Ovary (tissue), 9 donors: ENCODE results near the gene MTFR1L. TPM values are rescaled to one million over a fixed set of nuclear protein-coding genes. Genes with fewer than 3 reads are reported as not detected.

ENCODE experiments used
- DNase-seq, 5 donors: peaks; one replicate each; pipeline ENCODE4 v3.0.0-alpha.2; 2019 to 2020
- H3K27ac ChIP-seq, 2 donors: fragments of 200-600 bp; one replicate each; pipeline versions ENCODE4 v1.5.1 to v1.8.0; 2019 to 2022
- H3K27me3 ChIP-seq: fragments of 200-600 bp; one replicate; pipeline ENCODE4 v1.8.0; 2022
- H3K36me3 ChIP-seq: fragments of 200-600 bp; sonication (generic); one replicate; pipeline ENCODE4 v1.5.1; 2019
- H3K4me1 ChIP-seq: one replicate; pipeline ENCODE4 v1.8.1; 2013; ENCODE audit warnings: mild to moderate bottlenecking, moderate library complexity; ENCODE audit not compliant: insufficient read depth
- H3K4me3 ChIP-seq: fragments of 200-600 bp; sonication (generic); one replicate; pipeline ENCODE4 v1.5.1; 2017
- H3K9me3 ChIP-seq, 2 donors: fragments of 200-600 bp in 1 of 2; sonication (generic) in 1 of 2; one replicate each; pipeline versions ENCODE4 v1.5.1 to v1.8.1; 2013 to 2019; ENCODE audit warnings: mild to moderate bottlenecking in 1 of 2, moderate library complexity in 1 of 2
- CTCF ChIP-seq, 3 donors: fragments of 450-650 bp in 2 of 3; fragments of 200-600 bp in 1 of 3; IDR thresholded peaks; one replicate each; pipeline versions ENCODE4 v1.5.1 to v1.8.0; 2016 to 2022; ENCODE audit warnings: antibody characterized with exemption in 3 of 3, mild to moderate bottlenecking in 1 of 3
- EP300 ChIP-seq: sonication (generic); formaldehyde crosslinking; IDR thresholded peaks from one replicate; pipeline ENCODE4 v1.6.1; 2017; ENCODE audit warnings: antibody characterized with exemption
- POLR2A ChIP-seq: fragments of 450-650 bp; IDR thresholded peaks from one replicate; pipeline ENCODE4 v1.6.1; 2017; ENCODE audit warnings: antibody characterized with exemption, mild to moderate bottlenecking, moderate library complexity
- WGBS, 3 donors: extraction: QIAGEN DNeasy Blood & Tissue Kit in 1 of 3; methylation state at CpG; one replicate each; pipeline versions ENCODE4 v1.1.5 to v1.1.7; 2013 to 2017; 5-methylcytosine and 5-hydroxymethylcytosine counted together
- intact Hi-C, 4 donors: fragments of 100-400 bp; cut with DNase I; formaldehyde crosslinking; loops; one replicate each; pipeline versions ENCODE4 v1.11.0 to v1.15.1; 2022 to 2023
- polyA plus RNA-seq, 2 donors: library from polyadenylated mRNA; stranded (reverse); fragments of 200-250 nt in 1 of 2; fragments of 350-450 nt in 1 of 2; fragmentation: Illumina TruSeq in 1 of 2; extraction: RNeasy Lipid Tissue Mini Kit (QIAGEN cat#74804) in 1 of 2; gene quantifications; one replicate each; pipeline ENCODE4 v1.2.3, GENCODE V29; 2013 to 2014
- total RNA-seq, 7 donors: library from RNA; depleted of rRNA in 2 of 7; stranded (reverse); fragments of >200 nt in 2 of 7; fragmentation: NEBNext Ultra II Directional in 3 of 7; extraction: Animal tissue kit (Norgen Biotek cat#: 25700) in 3 of 7; gene quantifications; one replicate each; pipeline versions ENCODE4 v1.1.0 to v1.2.4, GENCODE V29; 2016 to 2023
- donor health status: DM: no; HTN: no; CAD: no; lungs with moderate emphysema.
- donor health status: DM: no; HTN: no; CAD: no.
- donor health status: Bipolar disorder and iron deficiency.
- donor health status: DM: yes; HTN: yes; CAD: no.
- donor health status: DM: no; HTN: no; CAD: no.
- donor health status: DM: yes; HTN: yes; CAD: no.

Gene MTFR1L
- total and polyA plus RNA-seq, 9 donors, result 55.5 to 113 (median 97.1) TPM

DNA sequence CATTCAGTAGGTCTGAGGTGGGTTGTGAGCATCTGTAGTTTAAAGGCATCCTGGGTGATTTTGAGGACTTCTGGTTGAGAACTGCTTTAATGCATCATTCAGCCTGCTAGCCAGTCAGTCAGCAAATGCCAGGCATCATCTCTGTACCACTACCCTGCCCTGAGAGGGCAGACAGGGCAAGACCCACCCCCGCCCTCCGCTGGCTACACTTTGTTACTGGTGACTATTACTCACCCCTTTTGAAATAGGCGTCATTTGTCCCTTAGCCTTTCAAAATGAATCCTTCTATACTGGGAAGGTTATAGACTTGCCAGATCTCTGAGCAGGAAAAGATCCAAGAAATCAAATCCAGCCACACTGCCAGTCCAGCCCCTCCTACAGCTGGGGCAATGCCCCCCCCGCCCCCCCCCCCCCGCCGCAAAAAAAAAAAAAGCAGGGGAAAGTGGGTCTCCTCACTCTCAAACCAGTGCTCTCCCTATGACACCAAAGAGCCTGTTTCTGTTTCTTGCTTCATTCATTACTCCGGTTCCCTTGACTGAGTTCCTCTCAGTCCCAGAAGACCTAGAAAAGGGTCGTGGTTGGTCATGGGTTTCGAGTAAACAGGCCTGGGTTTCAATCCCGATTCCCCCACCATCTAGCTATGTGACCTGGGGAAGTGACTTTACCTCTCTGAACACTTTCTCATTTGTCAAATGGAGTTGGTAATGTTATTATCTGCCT, 15.3 kb upstream of the MTFR1L start:
- Histone ChIP-seq H3K4me3 (no peak overlapping the region), H3K27me3 (no peaks in the 10 kb centered on the region), H3K9me3 (no peaks in the 10 kb centered on the region), H3K27ac (no peak overlapping the region), H3K4me1 (peaks cover 5% of the 10 kb centered on the region), H3K36me3 (no peaks in the 10 kb centered on the region)
- WGBS, 3 donors, result 74 to 78% (median 76%) methylated on average over 10 of the region's 10 CpGs
- DNase-seq, result no peak
- no peak for TF ChIP-seq CTCF (IDR thresholded peaks at IDR 0.05)
- no peak for TF ChIP-seq POLR2A
- TF ChIP-seq EP300, result no peak
- intact Hi-C loops, result loop anchor here in 1 of 4 donors (10.0 kb wide), 1 partner anchor 190 kb away; the partner anchor contains the start of gene PAFAH2

DNA sequence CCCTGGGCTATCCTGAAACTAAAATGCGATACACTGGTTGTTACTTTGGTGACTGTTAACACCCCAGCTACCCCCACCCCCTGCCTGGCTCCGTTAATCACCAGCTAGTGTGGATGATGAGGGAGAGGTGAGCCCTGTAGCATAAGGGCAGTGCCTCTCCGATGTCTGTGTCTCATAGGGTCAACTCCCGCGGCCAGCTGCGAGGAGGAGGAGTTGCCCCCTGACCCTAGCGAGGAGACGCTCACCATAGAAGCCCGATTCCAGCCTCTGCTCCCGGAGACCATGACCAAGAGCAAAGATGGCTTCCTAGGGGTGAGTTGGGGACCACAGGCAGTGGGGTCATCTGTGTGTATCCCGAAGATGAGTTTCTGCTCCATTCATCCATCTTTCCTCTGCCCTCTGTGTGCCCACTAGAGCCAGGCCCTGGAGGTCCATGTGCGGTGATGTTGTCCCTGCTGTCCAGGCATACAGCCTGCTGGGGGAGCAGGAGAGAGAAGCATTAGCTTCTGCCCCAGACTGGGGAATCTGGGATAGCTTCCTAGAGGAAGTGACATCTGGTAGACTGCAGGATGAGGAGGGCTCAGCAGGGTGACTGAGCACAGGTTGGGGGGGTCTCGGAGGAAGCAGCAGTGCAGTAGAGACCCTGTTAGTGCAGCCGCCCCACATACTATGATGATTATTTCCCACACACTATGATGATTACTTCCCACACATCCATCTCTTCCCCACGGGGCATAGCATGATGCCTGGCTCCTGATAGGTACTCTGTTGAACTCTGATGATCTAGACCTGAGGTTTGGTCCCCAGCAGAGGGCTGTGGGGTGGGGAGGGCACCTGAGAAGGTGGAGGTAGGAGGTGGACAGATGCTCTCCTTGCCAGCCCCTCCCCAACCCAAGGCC, 14.5 kb upstream of the MTFR1L start:
- no peak for DNase-seq
- H3K4me1 ChIP-seq, result peaks cover 5% of the 10 kb centered on the region
- no peak overlapping the region for H3K27ac ChIP-seq
- H3K36me3 ChIP-seq, result no peaks in the 10 kb centered on the region
- WGBS, 3 donors, result 67 to 77% (median 74%) methylated on average over 15 of the region's 15 CpGs
- no peaks in the 10 kb centered on the region for H3K9me3 ChIP-seq
- no peak overlapping the region for H3K4me3 ChIP-seq
- intact Hi-C loops, result loop anchor here in 2 of 4 donors (5.0 to 10.0 kb wide), 3 partner anchors 188 to 198 kb away; partner anchors contain the start of genes MAN1C1 (in 1 of the 2) and PAFAH2 (in 1 of the 2)
- no peak for TF ChIP-seq CTCF (IDR thresholded peaks at IDR 0.05)
- no peak for TF ChIP-seq POLR2A
- no peak for TF ChIP-seq EP300
- H3K27me3 ChIP-seq, result no peaks in the 10 kb centered on the region

- H3K9me3 ChIP-seq, result no peaks in the 10 kb centered on the region
- no peak overlapping the region for H3K27ac ChIP-seq
- TF ChIP-seq CTCF (IDR thresholded peaks at IDR 0.05) (no peak), EP300 (no peak), POLR2A (no peak)
- peaks cover 4% of the 10 kb centered on the region for H3K4me1 ChIP-seq
- H3K4me3 ChIP-seq, result no peak overlapping the region
- intact Hi-C loops, result loop anchor here in 2 of 4 donors (5.0 to 10.0 kb wide), 3 partner anchors 189 to 199 kb away; partner anchors contain the start of genes MAN1C1 (in 1 of the 2) and PAFAH2 (in 1 of the 2)
- no peak for DNase-seq
- H3K27me3 ChIP-seq, result no peaks in the 10 kb centered on the region
- 27 to 36% (median 29%) methylated on average over 3 of the region's 3 CpGs for WGBS, 3 donors
- no peaks in the 10 kb centered on the region for H3K36me3 ChIP-seq
Measured at GRCh38 chr1:25805863-25806225, 13.9 kb upstream of the MTFR1L start.

DNA sequence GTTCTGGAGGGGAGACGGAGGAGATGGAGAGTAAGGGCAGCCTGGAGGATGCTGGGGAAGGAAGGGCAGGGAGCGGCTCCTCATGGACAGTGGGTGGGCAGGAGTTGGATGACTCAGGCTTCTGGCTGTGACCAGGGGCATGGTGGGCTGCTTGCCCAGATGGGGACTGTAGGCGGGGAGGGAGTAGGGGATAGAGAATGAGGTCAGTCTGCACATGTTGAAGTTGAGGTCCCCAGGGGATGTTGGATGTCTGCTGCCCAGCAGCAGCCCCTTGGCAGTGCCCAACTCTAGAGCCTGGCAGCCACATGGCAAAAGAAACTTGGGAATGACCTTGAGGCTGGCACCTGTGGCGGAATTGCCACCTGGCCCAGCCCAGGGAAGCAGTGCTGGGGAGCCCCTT, 13.3 kb upstream of the MTFR1L start:
- H3K4me1 ChIP-seq, result no peaks in the 10 kb centered on the region
- intact Hi-C loops, result loop anchor here in 2 of 4 donors (5.0 to 10.0 kb wide), 3 partner anchors 188 to 199 kb away; partner anchors contain the start of genes MAN1C1 (in 1 of the 2) and PAFAH2 (in 1 of the 2)

More for the DNA sequence above, 13.3 kb upstream of the MTFR1L start:
- no peak for TF ChIP-seq EP300
- TF ChIP-seq POLR2A, result no peak
- TF ChIP-seq CTCF (IDR thresholded peaks at IDR 0.05), result no peak
- H3K9me3 ChIP-seq, result no peaks in the 10 kb centered on the region
- 49 to 58% (median 53%) methylated on average over 4 of the region's 4 CpGs for WGBS, 3 donors
- no peaks in the 10 kb centered on the region for H3K36me3 ChIP-seq
- no peak overlapping the region for H3K27ac ChIP-seq
- peak in 4 of 5 donors; percentile 63 to 73 (median 66) for DNase-seq
- H3K4me3 ChIP-seq, result no peak overlapping the region
- no peaks in the 10 kb centered on the region for H3K27me3 ChIP-seq
